Esophagus mucosa (tissue), 1 donor: ENCODE data around the gene ZBTB24. TPM values are rescaled to one million over a fixed set of nuclear protein-coding genes. Genes with fewer than 3 reads are reported as not detected.
A peak's percentile ranks its signal among the peaks of the same experiment; 100 is the strongest.

ENCODE experiments used
- ATAC-seq: fragments of 200-7000 bp; cut with Tn5 transposase; one replicate; pipeline ENCODE4 v1.9.1; 2020
- total RNA-seq: library from RNA; stranded (reverse); gene quantifications from one replicate; pipeline ENCODE4 v1.2.4, GENCODE V29; 2023
- donor health status: DM: yes; HTN: yes; CAD: no.

Gene ZBTB24
- total RNA-seq, 1 donor from 2014 or later, result 4.9 TPM

DNA sequence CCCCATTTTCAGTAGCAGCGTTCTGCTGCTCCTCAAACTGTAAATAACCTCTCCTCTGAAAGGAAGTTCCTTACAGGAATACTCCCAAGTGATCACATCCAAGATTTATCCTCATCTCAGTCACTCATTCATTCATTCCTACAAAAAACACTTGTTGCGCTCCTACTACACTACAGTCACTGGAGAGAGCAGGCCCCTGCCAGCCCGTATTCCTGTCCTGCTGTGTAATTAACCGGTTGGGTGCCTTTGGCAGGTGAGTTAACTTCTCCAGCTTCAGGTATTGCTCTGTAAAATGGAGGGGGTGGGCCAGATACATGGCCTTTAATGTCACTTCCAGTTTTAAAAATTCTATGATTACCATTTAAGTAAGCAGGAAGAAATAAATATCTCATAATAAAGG, 15.0 kb upstream of the ZBTB24 start:
- ATAC-seq, result no peak

GRCh38 chr6:109496036-109496772, 13.2 kb upstream of the ZBTB24 start:
- no peak for ATAC-seq

DNA sequence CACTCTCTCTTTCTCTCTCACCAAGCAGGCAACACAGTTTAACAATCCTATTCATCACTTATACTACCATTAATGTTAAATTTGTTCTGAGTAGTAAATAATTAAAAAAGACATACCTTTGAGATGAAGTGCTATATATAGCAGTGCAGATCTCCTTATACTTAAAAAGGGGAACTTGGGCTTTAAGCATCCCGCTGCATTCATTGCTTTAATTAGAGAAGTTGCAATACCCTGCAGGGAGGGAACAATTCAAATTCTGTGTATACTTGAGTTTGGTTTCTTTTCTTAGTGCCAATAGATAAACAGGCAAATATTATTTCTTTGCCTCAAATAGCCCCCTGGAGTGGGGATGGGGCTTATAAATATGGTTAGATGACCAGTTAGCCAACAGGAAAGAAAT, 10.8 kb upstream of the ZBTB24 start:
- ATAC-seq, result no peak

DNA sequence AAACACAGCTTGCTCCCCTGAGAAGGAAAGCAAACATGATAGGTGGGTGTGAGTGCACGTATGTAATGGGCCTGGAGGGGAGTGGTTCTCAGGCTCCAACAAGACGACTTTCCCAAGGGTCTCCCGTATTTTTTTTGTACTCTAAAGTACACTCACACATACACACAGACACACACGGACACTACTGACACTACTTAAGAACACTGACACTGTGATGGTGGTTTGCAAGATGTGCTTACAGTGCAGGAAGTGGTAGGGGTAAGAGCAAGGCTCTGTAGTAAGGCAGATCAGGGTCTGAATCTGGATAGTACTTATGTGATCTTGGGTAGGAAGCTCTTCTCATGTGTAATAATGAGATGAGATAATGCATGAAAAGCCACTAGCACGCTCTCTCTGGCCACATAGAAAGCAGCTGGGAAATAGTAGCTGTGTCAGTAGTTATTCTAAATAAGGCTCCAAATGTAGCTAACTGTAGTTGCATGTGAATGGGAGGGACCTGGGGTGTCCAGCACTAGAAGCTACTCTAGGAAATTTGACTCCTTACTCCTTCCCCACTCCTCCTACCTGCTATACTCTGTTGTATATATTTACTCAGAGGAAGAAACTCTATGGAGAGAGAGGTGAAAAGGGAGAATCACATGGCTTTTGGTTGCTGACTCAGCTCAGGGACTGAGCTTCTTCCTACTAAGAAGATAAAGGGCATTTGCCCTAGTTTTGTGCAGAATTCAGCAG, 8.4 kb upstream of the ZBTB24 start:
- peak; percentile 44 for ATAC-seq

- ATAC-seq, result no peak
These were observed 7.7 kb upstream of the ZBTB24 start for GRCh38 chr6:109490713-109491112.

GRCh38 chr6:109488001-109488400, 5.0 kb upstream of the ZBTB24 start:
- no peak for ATAC-seq

- ATAC-seq, result peak; percentile 73
These were observed 3.0 kb upstream of the ZBTB24 start for GRCh38 chr6:109486068-109486467.

- ATAC-seq, result no peak
These were observed 2.4 kb upstream of the ZBTB24 start for GRCh38 chr6:109485266-109485935.

DNA sequence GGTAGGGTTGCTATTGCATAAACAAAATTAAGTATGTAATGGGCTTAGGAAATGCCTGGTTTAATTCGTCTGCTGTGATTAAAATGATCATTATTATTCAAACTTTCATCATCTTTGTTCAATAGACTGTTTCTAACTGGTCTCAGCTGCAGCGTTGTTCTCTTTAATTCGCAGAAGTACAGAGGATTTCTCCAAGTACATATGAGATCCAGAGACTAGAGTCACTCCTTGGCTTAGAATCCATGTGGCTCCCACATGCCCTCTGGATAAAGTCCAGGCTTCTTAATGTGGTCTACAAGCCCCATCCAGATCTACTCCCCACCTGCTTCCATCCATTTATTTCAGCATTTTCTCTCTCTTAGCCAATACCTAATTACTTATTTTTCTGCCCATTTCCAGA, 1.1 kb upstream of the ZBTB24 start:
- ATAC-seq, result no peak

DNA sequence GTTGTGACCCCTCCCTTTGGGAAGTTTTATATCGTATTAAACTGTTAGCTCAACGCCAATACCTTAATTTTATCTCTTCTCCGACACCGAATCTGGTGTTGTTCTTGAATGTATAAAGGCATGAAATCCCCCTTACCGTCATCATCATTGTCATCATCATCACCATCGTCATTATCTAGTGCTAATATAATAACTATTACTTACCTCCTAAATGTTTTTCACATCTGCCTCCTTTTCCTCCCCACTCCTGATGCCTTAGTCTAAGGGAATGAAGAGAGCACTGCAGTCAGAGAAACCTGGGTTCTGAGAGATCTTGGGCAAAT, 677 bp upstream of the ZBTB24 start:
- ATAC-seq, result no peak

DNA sequence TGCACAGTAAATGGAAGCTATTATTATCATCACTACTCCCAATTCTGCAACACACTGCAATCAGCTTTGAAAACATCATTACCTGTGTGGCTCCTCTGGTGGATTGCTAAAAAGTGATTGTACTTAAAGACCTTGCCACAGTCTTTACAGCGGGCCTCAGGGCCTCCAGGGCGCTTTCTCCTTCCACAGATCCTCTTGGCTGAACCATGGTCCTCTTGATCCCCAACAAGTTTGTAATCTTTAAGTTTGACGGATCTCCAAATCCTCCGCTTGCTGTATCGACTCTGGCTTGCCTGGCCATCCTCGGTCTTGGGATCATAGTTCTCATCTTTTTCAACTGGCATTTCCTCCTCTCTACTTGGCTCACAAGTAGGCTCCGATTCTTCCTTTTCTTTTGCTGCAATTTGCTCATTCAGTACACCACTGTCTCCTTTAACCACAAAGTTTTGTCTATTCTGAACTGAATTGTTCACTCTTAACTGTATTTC, 2.0 kb downstream of the ZBTB24 start:
- no peak for ATAC-seq

DNA sequence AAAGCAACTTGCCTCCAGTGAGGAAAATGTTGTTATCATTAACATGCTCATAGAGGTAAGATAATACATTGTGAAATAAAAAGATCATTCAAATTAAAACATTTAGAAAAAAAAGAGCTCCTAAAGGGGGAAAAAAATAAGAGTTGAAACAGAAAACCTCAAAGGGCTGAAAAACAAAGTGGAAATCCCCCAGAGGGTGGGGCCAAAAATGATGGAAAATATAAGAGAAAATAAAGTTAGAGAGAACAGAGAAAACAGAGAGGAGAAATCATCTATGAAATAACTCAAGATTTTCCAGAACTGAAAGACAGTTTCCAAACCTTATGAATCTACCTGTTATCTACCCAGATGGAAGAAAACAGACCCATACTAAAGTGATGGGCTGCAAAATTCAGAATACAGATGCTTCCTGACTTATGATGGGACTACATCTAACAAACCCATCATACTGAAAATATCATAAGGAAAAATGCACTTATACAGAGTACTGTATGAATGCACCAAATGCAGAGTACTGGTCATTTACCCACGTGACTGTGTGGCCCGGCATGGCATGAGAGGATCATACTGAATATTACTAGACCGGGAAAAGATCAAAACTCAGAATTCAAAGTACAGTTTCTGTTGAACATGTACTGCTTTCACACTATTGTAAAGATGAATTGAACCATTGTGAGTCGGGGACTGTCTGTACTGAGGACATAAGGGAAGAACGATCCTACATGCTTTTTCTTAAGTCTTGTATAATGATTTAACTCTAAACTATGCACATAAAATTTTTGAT, 4.0 kb downstream of the ZBTB24 start:
- ATAC-seq, result no peak

- no peak for ATAC-seq
These were observed 4.7 kb downstream of the ZBTB24 start for GRCh38 chr6:109478222-109478805.

GRCh38 chr6:109477725-109478124, 5.3 kb downstream of the ZBTB24 start:
- ATAC-seq, result no peak

DNA sequence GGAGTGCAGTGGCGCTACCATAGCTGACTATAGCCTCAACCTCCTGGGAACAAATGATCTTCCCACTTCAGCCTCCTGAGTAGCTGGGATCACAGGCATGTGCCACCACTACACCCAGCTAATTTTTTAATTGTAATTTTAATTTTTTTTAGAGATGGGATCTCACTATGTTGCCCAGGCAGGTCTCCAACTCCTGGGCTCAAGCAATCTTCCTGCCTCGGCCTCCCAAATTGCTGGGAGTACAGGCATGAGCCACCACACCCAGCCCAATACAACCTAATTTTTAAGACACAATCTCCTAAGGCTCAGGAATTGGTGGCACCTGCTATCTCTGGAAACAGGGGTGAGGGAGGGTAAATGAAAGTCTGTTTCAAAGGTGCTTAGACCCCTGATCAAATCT, 5.8 kb downstream of the ZBTB24 start:
- ATAC-seq, result no peak

DNA sequence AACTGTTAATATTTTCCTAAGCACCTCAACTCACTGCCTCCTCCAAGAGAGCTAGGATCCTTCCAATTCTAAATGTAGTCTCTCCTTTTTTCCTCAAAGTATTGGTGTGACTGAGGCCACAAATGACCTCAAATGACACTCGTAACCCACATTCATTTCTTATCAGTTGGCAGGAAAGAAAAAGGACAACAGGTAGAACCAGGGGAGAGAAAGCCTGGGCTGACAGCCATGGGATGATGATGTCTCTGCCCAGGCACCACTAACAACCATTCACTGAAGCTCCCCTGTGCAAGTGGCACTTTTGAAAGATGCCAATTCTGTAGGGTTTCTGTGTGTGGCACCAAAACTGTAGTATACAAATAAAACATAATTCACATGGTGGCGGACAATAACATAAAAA, 7.4 kb downstream of the ZBTB24 start:
- ATAC-seq, result no peak

DNA sequence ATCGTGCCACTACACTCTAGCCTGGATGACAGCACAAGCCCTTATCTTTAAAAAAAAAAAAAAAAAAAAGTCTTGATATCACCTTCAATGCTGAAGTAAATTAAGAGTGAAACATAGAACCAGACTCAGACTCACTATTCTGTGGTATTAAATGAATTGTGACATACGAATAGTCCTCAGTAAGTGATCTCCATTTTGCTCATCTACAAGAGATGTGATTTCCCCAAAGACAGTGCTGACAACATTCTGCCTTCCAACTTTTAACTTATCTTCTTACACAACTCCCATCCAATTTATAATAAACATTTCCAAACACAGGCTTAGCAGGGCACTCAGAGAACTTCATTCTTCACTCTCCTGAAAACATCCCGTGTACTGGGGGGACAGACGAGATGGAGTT, 8.0 kb downstream of the ZBTB24 start:
- ATAC-seq, result no peak

DNA sequence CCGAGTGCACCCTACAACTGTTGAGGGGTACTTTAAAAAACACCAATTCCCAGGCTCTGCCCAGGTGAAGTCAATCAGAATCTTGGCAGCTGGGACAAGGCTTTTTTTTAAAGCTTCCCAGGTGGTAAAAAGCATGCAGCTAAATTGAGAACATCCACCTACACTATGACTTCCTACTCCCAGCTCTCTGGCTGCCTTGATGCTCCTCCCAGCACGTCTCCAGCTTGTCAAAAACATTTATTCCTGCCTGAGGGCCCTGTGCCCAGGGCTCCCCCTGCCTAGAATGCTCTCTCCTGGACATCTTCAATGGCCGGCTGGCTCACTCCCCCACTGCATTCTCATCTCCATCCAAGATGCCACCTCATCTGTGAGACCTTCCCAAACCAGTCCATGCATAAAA, 9.9 kb downstream of the ZBTB24 start:
- ATAC-seq, result no peak

GRCh38 chr6:109472132-109472995, 10.7 kb downstream of the ZBTB24 start:
- ATAC-seq, result no peak

GRCh38 chr6:109471105-109471810, 11.8 kb downstream of the ZBTB24 start:
- peak; percentile 11 for ATAC-seq
